Measurements from ENCODE around the gene SMYD3. TPM values are rescaled to one million over a fixed set of nuclear protein-coding genes. Genes with fewer than 3 reads are reported as not detected.

SMYD3 gene
- total and polyA plus RNA-seq, 12 donors = 13.5 to 78.2 (median 26.8) TPM

- 76 to 83% (median 81%) methylated on average over 7 of the region's 7 CpGs for WGBS, 4 donors
- Histone ChIP-seq H3K36me3 (replicated peaks in 1 of 2) (no peaks in the 10 kb centered on the region), H3K4me1 (replicated peaks in 1 of 2) (no peaks in the 10 kb centered on the region), H3K9me3 (replicated peaks in 1 of 3) (no peaks in the 10 kb centered on the region), H3K27me3 (no peaks in the 10 kb centered on the region), H3K4me3 (no peak overlapping the region), H3K27ac (no peak overlapping the region)
- intact Hi-C loops (cut with DNase I) = no loop called here
- no peak for DNase-seq
- TF ChIP-seq POLR2A (IDR thresholded peaks at IDR 0.05) (no peak), CTCF (IDR thresholded peaks at IDR 0.05) (no peak)
Measured at GRCh38 chr1:246491551-246492053, 15.5 kb downstream of the SMYD3 start.

GRCh38 chr1:246488674-246489073 is 18.4 kb downstream of the SMYD3 start:
- H3K27ac ChIP-seq = no peak overlapping the region
- intact Hi-C loops (cut with DNase I) = no loop called here

GRCh38 chr1:246483569-246483933 is 23.5 kb downstream of the SMYD3 start:
- peaks cover 0 to 4% of the 10 kb centered on the region in 2 donors for H3K4me1 ChIP-seq (replicated peaks in 1 of 2)
- H3K36me3 ChIP-seq (replicated peaks in 1 of 2) = no peaks in the 10 kb centered on the region
- H3K9me3 ChIP-seq (replicated peaks in 1 of 3) = no peaks in the 10 kb centered on the region
- intact Hi-C loops (cut with DNase I) = no loop called here
- no peak for DNase-seq
- H3K27me3 ChIP-seq = no peaks in the 10 kb centered on the region
- no peak for TF ChIP-seq POLR2A (IDR thresholded peaks at IDR 0.05)
- TF ChIP-seq CTCF (IDR thresholded peaks at IDR 0.05) = no peak
- H3K27ac ChIP-seq = no peak overlapping the region
- peak overlapping the region in 1 of 4 donors; percentile 43 for H3K4me3 ChIP-seq

More at GRCh38 chr1:246488674-246489073, 18.4 kb downstream of the SMYD3 start:
- no peaks in the 10 kb centered on the region for H3K27me3 ChIP-seq
- no peaks in the 10 kb centered on the region for H3K36me3 ChIP-seq (replicated peaks in 1 of 2)
- no peak overlapping the region for H3K4me3 ChIP-seq
- DNase-seq = no peak
- WGBS, 4 donors = 91 to 97% (median 96%) methylated on average over 6 of the region's 6 CpGs
- TF ChIP-seq POLR2A (IDR thresholded peaks at IDR 0.05) = no peak
- no peak for TF ChIP-seq CTCF (IDR thresholded peaks at IDR 0.05)
- no peaks in the 10 kb centered on the region for H3K9me3 ChIP-seq (replicated peaks in 1 of 3)
- no peaks in the 10 kb centered on the region for H3K4me1 ChIP-seq (replicated peaks in 1 of 2)

- 29 to 47% (median 37%) methylated on average over 4 of the region's 4 CpGs for WGBS, 4 donors
- TF ChIP-seq CTCF (IDR thresholded peaks at IDR 0.05) (no peak), POLR2A (IDR thresholded peaks at IDR 0.05) (no peak)
- Histone ChIP-seq H3K27me3 (no peaks in the 10 kb centered on the region), H3K4me1 (replicated peaks in 1 of 2) (peaks cover 0 to 4% of the 10 kb centered on the region in 2 donors), H3K27ac (no peak overlapping the region), H3K36me3 (replicated peaks in 1 of 2) (no peaks in the 10 kb centered on the region), H3K9me3 (replicated peaks in 1 of 3) (no peaks in the 10 kb centered on the region), H3K4me3 (peak overlapping the region in 1 of 4 donors; percentile 43)
- intact Hi-C loops (cut with DNase I) = no loop called here
- no peak for DNase-seq
Measured at GRCh38 chr1:246482805-246483568, 24.1 kb downstream of the SMYD3 start.

Measured in adrenal gland (tissue), 12 donors.